Subcutaneous adipose tissue (tissue), 4 donors: ENCODE results near the gene FER. TPM values are rescaled to one million over a fixed set of nuclear protein-coding genes. Genes with fewer than 3 reads are reported as not detected.

Source experiments
- total RNA-seq, 4 donors: library from RNA; depleted of rRNA; stranded (reverse); fragments of >200 nt; gene quantifications; one replicate each; pipeline ENCODE4 v1.1.0, GENCODE V29; 2016
- TF ChIP-seq, protein P1 (sequence below): fragments of 450-650 bp; IDR thresholded peaks from one replicate; pipeline ENCODE4 v1.5.1; 2016; ENCODE audit warnings: low read depth, mild to moderate bottlenecking, control low read depth, antibody characterized with exemption, moderate library complexity

The FER gene
- 10 to 100 TPM; 26.9 to 37.4 (median 27.6) TPM for total RNA-seq

DNA sequence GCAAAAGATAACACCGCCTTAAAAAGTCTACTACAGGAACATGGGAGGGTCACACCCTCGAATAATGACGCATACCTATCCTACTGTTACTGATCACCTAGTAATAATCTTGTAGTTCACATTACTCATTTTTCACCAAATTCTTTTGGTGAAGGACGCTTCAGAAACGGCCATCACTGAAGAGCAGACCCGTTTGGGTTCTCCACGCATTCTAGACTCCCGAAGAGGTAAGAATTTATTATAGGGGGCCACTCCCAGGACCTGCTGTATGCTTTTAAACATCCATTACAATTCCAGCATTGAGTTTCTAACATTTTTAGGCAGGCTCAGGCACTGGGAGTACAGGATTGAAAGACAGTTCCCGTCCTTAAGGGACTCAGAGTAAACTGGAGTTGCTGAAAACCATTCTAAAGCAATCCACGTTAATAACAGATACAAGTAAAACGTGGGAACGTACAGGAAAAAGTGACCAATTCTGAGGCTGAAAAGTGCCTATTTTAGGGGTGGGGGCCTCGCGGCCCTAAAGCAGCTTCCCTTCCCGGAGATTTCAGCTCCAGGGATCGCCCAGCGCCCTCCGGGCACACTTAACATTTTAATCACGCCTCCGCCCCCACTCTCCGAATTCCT, at the start of gene FER:
FER (plus strand) TSS at position 124 of the 627 bp plus-strand sequence. CDS start 50,286 bp downstream, outside the sequence.
- TF ChIP-seq, protein P1, sequence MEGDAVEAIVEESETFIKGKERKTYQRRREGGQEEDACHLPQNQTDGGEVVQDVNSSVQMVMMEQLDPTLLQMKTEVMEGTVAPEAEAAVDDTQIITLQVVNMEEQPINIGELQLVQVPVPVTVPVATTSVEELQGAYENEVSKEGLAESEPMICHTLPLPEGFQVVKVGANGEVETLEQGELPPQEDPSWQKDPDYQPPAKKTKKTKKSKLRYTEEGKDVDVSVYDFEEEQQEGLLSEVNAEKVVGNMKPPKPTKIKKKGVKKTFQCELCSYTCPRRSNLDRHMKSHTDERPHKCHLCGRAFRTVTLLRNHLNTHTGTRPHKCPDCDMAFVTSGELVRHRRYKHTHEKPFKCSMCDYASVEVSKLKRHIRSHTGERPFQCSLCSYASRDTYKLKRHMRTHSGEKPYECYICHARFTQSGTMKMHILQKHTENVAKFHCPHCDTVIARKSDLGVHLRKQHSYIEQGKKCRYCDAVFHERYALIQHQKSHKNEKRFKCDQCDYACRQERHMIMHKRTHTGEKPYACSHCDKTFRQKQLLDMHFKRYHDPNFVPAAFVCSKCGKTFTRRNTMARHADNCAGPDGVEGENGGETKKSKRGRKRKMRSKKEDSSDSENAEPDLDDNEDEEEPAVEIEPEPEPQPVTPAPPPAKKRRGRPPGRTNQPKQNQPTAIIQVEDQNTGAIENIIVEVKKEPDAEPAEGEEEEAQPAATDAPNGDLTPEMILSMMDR: no peak

DNA sequence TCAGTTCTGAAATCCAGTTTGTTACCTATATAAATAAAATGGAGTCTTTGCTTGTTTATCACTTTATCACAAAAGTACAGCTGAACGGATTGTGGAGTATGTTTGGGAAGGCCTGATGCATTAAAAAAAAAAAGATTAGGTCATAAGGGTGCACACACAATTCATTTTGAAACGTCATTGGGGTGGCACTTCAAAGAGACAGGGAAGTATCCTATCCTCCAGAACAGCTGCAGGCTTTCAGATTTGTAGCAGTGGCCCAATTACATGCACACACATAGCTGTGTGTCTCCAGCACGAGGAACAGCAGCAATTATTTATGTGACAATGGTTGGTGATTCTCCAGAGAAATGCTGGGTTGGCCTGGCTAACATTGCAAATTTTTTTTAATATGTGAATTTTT, 46.8 kb upstream of the FER start:
- TF ChIP-seq, protein P1: no peak

DNA sequence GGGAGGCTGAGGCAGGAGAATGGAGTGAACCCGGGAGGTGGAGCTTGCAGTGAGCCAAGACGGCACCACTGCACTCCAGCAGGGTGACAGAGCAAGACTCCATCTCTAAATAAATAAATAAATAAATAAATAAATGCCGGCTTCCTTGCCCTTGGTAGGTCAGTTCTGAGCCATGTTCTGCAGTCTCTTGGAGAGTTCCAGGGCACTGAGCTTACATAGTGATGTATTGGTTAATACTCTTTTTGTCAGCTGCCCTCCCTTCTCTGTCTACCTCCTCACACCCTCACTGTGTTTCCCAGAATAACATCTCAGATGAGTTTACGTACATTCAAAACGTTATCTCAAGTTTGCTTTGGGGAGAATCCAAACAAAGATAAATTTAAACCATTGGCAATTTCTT, 45.2 kb upstream of the FER start:
- TF ChIP-seq, protein P1: no peak

DNA sequence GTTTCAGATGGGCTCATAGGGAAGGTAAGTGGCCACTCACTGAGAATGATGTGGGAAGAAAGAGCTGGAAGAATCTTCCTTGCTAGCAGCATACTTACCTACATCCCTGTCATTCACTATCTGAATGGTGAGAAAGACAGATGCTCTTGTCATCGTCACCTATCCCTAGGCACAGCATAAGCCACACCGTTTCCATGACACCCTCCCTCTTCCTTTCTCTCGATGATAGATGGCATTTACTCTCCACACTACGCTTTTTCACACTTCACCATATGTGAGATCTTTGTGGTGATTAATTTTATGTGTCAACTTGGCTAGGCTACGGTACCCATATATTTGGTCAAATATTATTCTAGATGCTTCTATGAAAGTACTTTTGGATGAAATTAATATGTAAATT, 44.4 kb upstream of the FER start:
- TF ChIP-seq, protein P1: no peak

DNA sequence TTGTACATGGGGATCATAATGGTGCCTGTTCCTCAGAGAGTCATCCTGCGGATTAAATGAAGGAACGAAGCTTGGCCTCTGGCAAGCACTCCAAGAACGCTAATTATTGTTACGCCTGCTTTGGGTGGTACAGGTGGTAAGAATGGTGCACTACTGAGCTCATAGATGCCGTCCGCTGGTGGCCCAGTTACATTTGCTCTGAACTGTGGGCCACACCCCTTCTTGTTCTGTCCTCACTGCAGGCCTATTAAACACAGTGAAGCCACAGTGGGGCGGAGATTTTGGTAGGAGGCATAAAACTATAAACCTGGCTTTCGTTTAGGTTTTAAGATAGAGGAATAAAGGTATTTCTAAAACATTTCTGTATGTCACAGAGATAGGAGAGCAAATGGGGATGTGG, 40.6 kb upstream of the FER start:
- TF ChIP-seq, protein P1: no peak

DNA sequence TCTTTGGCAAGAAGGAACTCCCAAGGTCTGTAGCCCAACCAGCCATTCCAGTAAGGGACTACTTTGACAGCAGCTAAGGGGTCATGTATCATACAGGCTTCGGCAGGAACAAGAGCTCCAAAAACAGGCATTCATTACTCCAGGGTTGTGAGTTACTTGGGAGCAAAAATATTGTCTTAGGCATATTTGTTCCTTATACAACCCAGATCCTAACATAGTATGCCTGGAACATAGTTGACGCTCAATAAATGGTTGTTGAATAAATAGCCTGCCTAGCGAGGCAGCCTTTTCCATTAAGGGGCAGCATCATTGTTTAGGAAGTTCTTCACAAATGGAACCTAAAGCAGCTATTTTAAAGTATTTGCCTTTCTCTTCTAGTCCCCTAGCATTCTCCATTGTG, 35.8 kb upstream of the FER start:
- TF ChIP-seq, protein P1: no peak

DNA sequence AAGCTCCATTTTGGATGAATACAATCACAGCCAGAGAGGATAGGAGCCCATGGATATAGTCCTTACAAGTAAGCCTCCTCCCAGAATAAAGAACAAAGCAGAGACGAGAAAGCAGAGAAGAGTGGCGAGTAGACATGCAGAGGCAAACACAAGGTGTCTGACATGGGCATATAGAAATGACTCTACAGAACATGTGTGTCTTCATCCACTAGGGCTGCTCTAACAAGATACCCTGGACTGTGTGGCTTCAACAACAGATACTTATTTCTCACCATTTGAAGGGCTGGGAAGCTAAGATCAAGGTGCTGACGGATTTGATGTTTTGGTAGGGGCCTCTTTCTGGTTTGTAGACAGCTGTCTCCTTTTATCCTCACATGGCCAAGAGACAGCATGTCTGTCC, 32.3 kb upstream of the FER start:
- TF ChIP-seq, protein P1: no peak
